NCI-H82 treated with DMSO at 0.1 percent for 48 hours (cell line): ENCODE data around the gene NPB.
A peak's percentile ranks its signal among the peaks of the same experiment; 100 is the strongest.
"Not testable (repeated sequence)": the region's sequence is repeated elsewhere in the genome, so short reads cannot be mapped to it uniquely, and the experiment has no call there.

Experiments
- DNase-seq: peaks from one replicate; lab custom pipeline; 2025; ENCODE audit not compliant: unreplicated experiment; lab: John Stamatoyannopoulos, UW

The NPB gene

DNA sequence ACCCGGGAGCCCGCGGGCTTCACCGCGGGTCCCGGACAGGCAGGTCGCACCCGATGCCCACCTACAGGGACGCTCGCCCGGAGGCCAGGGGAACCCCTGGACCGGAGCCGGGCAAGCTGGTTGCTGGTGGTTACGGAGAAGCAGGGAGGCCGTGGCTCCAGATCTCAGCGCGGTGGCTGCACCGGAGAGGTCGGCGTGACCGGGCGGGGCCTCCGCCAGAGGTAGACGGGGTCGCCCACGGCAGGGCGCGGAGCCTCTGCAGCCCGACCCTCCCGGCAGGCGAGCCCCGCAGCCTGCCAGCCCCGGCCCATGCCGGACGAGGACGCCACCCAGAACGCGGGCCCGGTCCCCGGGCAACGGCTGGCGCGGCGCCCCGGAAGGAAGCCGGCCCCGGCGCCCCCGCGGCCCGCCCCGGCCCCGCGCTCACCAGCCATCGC, 8.8 kb downstream of the NPB start:
- DNase-seq = no peak

DNA sequence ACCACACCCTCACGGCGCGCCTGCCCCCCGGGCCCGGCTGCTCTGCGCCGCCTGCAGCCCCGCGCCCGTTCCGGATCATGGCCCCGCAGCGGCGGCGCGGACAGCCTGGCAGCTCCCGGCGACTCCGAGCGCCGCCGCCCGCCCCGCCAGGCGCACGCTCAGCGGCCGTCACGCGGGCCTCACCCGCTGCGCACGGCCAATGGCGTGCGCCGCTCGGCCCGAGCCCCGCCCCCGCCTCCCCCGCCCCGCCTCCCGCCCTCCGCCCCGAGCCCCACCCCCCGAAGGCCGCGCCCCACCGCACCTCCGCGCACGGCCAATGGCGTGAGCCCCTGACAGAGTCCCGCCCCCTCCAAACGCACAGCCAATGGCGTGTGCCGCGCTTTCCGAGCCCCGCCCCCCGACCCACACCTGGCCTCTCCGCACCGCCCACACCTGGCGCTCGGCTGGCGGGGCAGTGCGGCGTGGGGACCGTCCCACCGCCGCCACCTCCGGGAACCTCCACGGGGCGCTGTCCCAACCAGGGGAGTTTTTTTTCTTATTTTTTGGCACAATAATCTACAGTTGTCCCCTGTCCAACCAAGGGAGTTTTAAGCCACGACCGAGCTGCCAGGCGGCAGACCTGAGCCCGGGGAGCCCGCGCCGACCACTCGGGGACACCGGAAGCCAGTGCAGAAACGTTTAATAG, 9.4 kb downstream of the NPB start, which contains the start of gene PCYT2:
Gene PCYT2 (minus strand): TSS at position 123 of the 685 bp plus-strand sequence. CDS start 44 bp downstream, at position 79.
- peak; percentile 71 for DNase-seq

DNA sequence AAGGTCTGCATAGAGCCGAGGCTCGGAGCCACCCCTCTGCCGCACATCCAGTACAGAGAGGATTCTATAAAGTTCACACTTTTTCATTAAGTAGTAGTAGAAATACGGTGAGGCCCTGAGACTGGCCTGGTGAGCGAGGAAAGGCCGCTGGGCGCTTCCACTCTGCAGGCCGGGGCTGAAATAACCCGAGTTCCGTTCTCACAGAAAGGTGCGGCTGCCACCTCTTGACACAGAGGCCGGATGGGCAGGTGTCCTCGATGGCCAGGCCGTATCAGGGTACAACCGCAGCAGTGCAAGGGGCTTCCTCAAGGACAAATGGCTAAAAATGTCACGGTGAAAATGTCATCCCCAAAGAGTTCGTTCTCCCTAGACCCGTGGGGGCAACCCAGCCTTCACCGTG, 9.9 kb downstream of the NPB start:
- no peak for DNase-seq

DNA sequence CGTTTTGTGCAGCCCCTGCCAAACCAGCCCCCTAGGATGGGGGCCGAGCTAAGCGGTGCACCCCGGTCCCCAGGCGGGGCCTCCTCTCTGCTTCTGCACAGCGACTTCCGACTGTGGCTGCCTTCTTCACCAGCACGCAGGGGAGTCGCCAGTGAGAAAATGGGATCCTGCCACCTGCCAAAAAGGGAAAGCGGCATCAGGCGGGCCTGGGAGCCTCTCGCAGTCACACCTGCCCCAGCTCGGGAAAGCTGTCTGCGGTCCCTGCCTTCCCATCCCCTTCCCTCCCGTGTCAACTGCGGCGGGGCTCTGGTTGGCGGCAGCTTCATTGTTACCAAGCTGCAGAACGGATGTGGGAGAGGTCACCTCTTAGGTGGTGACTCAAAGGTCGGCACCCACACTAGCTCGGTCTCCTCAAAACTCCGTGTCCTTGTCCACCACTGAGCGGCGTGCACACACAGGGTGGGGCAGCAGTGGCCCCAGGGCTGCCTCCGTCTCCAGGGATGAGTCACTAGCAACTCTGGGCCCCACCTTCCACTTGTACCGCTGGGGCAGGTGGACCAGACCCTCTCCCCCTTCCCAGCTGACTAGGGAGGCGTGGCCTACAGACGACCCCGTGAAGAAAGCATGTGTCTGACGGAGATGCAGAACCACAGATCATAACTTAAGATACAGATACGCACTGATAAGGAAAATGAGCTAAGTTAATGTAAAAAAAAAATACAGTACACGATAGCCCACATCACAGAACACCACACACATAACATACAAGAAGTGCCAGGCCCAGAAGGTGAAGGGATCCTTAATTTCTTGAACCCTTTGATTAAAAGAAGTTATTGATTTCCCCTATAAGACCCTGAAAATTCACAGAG, 10.6 kb downstream of the NPB start:
- no peak for DNase-seq

DNA sequence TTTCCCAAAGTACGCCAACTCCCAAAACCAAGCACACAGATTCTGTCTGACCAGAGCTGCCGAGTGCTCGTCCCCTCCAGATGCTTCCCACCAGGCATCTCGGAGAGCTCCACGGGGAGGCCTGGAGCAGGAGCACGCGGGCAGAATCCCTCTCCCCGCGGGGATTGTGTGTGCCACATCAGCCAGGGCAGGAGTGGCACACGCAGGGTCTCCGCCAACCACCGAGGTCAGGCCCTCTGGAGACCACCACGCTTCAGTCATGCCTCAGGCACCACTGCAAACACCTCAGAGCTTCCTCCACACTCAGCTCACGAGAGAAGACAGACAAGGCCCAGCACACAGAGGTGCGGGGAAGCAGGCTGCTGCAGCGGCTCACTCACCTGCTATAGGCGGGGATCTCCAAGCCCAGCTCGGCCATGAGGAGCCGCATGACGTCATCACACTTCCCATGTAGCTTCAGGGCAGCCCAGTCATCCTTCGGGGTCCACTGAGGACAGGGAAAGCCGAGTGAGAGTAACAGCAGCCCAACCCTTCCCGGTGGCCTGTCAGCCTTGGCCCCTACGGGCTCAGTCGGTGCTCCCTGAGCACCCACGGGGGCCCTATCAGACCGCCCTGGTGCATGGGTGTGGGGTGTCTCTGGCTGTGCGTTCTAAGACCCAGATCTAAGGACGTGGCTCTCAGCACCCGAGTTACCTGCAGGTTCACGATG, 11.5 kb downstream of the NPB start:
- no peak for DNase-seq

DNA sequence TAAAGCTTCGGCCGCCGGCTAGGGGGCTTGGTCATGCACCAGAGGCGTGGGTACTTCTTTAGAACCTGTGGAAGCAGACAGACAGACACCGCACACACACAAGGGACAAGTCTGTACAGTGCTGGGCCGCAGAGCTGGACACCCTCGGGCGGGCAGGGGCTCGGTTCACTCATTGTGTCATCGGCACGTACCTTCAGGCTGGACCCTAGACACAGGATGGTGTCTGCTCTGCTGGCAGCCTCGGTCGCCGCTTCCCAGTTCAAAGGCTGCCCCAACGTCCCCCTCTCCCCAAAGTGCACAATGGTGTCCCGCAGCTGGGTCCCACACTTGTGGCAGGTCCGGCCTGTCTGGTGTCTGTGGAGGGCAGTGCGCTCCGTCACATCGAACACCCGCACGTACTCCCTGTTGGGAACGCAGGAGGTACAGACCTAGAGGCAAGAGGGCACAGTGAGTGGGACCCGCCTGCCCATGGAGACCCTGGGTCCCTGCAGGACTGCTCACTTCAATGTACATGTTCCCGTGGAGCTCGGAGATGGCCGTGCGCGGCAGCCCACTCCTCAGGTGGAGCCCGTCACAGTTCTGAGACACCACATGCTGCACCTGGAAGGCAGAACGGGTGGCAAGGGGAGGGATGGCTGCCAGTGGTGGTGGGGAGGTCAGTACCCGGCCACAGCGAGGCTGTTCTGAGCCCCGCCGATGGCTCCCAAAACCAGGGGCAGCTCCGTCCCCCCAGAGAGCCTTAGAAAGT, 12.2 kb downstream of the NPB start:
- DNase-seq = no peak

DNA sequence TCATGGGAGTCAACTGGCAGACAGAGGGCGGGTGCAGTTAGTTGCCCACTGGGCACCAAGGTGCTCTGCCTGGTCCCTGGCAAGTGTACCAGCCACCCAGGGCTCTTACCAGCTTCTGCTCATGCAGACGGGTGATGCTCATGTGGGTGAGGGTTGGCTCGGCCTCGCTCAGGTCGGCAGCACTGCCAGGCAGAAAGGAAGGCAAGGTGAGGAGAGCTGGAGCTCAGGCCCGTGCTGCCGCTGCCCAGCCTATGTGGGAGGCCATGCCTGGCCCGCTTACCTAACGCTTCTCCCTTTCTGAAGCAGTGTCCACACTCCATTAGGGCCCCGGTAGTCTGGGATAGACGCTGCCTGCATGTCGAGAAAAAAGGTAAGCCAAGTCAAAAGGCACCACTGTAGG, 13.3 kb downstream of the NPB start:
- no peak for DNase-seq

DNA sequence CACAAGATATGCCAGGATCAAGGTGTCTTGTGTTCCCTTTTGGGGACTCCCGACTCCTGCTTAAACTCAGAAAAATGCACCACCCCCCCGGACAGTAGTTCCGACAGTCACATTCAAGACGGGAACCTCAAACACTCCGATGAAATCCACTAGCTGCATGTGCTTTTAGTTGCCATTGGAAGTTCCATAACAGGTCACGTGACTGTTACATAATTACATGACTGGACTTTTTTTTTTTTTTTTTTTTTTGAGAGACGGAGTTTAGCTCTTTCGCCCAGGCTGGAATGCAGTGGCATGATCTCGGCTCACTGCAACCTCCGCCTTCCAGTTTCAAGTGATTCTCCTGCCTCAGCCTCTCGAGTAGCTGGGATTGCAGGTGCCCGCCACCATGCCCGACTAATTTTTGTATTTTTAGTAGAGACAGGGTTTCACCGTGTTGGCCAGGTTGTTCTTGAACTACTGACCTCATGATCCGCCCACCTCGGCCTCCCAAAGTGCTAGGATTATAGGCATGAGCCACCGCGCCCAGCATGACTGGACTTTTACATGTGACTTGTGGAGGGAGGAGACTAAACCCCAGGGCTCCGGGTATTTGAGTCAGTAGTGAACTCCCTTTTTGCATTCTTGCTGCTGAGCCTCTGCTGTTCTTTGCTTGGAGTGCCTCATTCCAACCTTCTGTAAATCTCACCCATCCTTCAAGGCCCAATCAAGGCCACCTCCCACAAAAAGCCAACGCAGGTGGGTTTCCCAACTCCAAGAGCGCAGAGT, 14.4 kb downstream of the NPB start:
- no peak for DNase-seq

DNA sequence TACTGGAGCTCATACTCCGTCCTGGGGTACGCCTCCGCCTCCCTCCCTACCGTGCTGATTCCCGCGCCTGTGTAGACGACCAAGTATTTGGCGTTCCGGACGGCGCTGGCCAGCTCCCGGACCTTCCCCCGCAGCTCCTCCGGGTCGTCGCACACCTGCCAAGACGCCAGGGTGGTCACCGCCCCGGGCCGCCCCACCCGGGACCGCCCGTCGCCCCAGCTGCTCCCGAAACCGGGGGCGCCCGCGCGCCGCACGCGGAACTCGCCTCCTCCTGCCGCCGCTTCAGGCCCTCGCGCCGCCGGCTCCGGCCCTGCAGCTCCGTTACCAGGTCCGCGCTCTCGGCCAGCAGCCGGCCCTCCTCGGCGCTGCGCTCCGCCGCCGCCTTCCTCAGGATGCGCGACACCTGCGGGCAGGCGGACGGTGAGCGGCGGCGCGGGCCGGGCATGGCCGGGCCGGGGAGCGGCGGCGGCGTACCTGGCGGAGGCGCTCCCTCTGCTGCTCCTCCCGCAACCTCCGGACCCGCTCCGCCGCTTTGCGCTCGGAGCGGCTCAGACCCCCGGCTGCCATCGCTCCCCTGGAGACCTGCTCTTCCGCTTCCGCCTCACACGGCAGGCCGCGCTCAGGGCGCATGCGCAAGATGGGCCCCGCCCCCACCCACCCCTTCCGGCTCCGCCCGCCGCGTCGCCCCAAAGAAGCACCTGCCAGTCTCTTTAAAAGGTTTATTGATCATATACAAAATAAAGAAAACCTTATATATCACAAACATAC, 15.7 kb downstream of the NPB start, which contains the start of gene SIRT7:
Gene SIRT7 (minus strand): TSS at position 612 of the 768 bp plus-strand sequence. CDS start 45 bp downstream, at position 567.
- peak; percentile 34 for DNase-seq

DNA sequence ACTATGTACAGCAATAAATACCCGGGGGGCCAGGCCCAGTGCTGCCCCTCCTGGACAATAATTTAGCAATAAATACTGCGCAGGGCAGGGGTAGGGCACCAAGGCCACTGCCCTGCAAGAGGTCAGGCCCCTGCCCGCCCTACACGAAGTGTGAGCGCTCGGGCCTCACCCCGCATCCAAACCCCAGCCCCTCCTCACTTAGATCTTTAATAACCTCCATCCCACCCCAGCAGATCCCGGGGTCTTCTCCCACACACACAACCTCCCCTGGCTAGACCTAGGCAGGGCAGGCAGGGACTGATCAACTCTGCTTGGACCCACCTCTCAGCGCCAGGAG, 16.3 kb downstream of the NPB start:
- not testable (repeated sequence) for DNase-seq

DNA sequence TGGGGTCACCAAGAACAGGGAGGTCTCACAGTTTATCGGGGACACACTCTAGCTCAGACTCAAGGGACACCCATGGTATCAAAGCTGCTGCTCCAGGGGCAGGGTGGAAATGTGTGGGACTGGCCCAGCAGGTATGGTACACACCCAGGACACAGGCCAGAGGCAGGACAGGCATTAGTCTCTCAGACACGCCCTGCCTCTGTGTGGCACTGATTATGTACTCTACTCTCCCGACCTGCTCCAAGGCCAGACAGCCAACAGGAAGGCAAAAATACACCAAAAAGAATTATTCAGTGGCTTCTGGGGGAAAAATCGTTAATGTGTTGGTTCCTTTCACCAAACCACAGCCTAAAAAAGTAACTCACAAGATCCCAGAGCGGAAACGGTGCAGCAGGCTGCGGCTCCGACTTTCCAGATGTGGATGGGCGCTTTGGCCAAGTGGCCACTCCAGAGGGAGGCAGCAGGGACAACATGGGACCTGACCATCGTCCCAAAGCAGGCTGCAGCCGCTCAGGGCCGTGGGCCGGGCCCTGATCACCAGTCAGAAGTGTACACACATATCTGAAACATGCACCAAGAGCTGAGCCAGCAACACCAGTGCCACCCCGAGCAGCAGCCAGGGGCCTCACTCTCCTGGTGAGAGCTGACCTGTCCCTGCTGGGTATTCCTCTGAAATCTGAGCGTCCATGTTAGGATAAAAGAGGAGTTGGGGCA, 17.0 kb downstream of the NPB start:
- no peak for DNase-seq

DNA sequence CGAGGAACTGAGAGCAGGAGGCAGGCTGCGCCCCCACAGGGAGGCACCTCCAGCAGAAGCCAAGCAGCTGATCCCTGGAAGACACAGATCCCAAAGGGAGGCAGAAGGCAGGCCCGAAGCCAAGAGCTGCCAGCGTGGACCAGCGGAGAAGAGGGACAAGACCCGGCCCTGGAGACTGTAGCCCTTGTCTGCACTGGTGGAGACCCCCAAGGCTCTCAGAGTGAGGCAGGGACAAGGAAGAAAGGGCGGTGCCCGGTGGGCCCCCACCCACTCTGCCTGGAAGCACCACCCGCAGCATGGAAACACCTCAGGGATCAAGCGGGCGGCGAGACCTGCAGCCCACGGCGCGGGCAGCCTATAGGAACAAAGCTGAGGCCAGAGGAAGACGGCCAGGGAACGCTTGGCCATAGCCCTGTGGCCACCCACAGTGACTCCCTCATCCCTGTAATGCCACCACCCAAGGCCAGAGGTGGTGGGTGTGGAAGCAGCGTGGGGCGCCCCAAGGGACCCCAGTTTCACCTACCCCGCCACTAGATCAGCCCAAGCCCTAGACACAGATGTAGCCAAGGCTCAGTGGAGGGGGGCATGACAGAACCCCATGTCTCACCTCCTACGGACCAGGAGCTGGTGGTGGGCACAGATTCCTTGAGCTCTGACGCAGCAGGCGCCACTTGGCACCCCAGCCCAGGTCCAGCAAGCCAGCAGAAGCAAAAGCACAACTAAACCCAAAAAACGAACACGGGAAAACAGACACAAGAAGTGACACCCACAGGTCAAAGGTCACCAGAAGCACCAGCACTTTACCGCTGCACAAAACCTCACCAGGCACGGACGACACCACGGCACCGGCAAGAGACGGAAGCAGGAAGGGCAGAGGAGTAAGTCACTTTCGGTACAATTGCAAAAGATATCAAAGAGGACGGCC, 18.8 kb downstream of the NPB start:
- DNase-seq = no peak

DNA sequence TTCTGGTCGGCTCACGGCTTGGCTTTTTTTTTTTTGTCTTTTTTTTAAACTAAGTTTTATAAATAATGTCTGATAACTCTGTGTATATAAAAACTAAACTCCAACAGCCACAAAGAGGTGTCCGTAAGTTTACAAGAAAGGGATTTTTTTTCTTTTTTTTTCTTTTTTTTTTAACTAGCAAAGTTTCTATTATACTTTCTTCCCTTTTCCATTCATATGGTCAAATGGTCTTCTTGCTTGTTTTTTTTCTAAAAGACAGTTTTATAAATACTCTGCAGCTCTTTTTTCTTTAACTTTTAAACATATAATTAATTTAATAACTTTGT, 19.5 kb downstream of the NPB start:
- DNase-seq = no peak

DNA sequence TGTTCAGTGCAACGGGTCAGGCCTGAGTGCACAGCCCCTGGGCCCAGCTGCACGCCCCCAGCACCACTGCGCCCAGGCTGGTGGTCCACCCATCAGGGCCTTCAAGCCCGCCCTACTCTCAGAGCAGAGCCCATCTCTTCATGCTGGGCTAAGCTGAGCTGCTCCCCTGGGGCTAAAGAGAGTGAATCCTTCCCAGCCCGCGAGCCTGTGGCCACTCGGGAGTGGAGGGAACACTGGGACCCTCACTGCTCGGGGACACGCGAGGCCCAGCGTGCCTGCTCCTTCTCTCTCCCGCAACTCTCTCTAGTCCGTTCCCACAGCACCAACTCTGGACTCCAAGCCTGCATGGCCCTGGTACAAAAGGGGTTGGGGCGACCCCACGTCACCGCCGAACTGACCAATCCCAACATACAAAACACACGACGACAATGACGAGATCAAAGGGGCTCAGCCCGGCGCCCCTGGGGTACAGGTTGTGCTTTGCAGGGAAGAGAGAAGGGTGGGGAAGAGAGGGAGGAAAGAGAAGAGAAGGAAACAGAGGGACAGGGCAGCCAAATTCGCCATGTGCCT, 20.0 kb downstream of the NPB start:
- no peak for DNase-seq

DNA sequence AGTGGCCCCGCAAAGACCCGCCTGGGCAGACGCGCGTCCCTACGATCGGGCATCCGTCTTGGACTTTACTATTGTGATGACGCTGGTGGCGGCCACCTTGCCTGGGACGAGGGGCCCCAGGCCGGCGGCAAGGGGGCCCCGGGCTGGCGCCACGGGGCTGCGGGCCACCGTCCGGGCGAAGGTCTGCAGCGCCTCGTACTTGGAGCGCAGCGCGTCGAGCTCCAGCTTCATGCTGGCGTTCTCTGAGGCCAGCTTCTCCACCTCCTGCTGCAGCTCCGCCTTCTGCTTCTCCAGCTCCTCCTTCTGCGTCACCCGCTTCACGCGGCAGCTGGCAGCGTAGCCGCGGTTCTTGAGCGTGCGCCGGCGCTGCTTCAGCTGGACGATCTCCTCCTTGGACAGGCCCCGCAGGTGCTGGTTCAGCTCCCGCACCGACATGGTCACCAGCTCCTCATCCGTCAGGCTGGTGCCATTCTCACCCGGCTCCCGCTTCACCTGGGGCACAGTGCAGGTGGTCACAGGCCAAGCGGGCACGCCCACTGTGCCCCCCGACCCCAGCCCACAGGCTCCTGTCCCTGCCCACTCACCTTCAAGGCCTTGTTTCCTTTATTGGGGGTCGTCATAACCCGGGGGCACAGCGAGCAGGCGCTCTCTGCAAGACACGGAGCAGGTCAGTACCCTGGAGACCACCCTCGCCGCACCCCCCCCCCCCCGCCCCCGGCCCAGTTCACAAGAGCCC, 20.7 kb downstream of the NPB start:
- no peak for DNase-seq

DNA sequence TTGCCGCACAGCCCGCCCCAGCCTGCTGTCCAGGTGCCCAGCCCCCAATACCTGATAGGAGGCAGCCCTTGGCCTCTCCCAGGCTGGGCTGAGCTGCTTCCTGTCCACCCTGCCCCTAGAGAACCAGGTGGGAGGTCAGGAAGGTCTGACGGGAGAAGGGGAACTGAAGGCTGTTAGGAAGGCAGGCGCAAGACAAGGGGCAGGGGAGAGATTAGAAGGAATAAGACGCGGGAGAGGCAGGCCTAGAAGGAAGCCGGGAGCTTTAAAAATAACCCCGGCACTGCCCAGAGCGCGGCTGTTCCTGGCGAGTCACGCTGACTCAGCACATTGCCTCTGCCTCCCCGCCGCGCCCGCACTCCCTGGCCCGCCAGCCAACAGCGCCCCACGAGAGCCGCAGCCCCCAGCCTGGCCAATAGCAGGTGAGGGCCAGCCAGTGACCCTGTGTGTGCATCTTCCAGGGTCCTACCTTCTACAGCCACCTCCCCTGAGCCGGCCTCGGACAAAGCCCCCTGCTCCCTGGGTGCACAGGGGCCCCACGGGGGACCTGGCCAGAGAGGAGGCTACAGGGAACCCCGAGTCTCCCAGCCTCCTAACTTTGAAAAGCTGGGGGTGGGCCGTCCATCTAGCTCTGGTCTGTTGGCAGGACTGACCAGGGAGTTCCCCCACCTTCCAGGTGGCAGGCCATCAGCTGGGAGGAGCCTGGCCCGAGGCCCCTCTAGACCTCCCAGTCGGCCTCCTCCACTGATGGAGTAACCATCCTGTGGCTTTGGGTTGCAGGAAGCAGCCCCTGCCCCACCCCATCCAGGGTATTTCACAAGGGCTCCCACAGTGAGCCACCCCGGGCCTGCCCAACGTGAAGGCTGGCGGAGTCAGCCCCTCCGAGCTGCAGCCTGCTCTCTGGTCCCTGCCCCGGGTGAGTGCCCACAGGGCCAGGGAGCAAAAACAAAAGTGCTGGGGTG, 21.5 kb downstream of the NPB start:
- no peak for DNase-seq
